HG02763 (cell line): ENCODE results near the gene FADS3.

Experiments
- ATAC-seq: cut with Tn5 transposase; IDR thresholded peaks from one replicate; pipeline ENCODE4 v1.9.1; 2021; ENCODE audit warnings: mild to moderate bottlenecking, moderate library complexity; ENCODE audit not compliant: unreplicated experiment

The FADS3 gene, protein sequence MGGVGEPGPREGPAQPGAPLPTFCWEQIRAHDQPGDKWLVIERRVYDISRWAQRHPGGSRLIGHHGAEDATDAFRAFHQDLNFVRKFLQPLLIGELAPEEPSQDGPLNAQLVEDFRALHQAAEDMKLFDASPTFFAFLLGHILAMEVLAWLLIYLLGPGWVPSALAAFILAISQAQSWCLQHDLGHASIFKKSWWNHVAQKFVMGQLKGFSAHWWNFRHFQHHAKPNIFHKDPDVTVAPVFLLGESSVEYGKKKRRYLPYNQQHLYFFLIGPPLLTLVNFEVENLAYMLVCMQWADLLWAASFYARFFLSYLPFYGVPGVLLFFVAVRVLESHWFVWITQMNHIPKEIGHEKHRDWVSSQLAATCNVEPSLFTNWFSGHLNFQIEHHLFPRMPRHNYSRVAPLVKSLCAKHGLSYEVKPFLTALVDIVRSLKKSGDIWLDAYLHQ

DNA sequence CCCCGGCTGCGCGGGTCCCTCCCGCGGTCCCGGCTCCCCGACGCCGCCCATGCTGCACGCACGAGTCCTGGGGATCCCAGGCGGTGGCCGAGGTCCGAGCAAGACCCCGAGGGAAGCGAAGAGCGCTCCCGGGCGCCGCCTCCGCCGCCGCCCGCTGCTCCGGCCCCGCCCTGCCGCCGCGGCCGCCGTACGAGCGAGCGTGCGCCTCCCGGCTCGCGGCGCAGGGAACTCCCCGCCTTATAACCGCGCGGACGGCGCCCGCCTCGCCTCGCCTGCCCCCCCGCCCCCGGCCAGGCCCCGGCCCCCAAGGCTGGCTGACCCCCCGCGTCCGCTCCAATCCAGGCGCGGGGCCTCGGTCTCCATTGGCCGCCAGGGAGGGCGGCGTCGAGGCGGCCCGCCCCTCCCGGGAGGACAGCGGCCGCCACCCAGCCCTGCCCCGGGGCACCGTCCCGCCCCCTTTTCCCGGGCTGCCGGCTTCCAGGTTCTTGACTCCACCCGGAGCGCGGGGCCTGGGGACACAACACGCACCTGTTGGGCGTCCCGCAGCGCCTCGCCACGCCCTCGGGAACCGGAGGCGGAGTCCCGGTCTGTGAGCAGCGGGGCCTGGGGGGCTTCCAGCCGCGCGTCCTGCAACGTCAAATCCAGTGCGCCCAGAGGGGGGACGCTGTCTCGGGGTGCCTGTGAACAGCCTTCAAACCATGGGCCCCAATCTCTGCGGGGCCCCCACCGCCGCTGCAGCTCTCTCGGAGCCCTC, at the start of gene FADS3:
Gene FADS3, minus strand, starts transcription at position 215 of the 754 bp plus-strand sequence. Its CDS starts 164 bp downstream, at position 51.
- peak; percentile 72 for ATAC-seq

DNA sequence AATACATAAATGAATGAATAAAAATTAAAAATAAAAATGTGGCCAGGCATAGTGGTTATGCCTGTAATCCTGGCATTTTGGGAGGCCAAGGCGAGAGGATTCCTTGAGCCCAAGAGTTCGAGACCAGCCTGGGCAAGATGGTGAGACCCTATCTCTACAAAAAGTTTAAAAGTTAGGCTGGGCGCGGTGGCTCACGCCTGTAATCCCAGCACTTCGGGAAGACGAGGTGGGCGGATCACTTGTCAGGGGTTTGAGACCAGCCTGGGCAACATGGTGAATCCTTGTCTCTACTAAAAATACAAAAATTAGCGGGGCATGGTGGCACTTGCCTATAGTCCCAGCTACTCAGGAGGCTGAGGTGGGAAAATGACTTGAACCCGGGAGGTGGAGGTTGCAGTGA, 49.1 kb upstream of the FADS3 start:
- no peak for ATAC-seq

DNA sequence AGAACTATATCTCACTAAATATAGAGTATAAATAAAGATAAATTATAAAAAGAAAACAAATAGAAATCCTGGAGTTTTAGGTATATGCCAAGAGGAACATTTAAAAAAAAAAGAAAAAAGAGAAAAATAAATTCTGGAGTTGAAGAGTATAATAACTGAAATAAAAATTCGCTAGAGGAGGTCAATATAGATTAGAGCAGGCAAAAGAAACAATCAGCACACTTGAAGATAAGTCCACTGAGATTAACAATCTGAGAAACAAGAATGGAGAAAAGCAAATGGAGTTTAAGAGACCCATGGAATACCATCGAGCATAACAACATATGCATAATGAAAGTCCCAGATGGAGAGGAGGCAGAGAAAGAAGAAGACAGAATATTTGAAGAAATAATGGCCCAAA, 44.5 kb upstream of the FADS3 start:
- no peak for ATAC-seq

DNA sequence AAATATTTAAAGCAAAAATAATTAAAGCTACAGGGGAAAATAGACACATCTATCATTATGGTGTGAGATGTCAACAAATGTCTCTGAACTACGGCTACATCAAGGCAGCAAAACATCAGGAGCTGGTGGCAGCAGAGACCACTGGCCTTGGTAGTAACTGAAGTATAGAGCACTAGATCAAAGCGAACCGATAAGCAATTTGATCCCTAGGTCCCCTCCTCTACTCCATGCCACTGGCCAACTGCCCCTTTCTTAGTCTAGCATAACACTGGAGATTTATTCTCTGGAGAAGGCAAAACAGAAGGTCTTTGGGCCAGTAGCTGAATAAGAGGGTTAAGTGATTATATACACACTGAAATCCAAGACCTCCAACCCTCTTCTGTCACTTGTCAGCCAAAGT, 39.6 kb upstream of the FADS3 start:
- ATAC-seq = no peak

DNA sequence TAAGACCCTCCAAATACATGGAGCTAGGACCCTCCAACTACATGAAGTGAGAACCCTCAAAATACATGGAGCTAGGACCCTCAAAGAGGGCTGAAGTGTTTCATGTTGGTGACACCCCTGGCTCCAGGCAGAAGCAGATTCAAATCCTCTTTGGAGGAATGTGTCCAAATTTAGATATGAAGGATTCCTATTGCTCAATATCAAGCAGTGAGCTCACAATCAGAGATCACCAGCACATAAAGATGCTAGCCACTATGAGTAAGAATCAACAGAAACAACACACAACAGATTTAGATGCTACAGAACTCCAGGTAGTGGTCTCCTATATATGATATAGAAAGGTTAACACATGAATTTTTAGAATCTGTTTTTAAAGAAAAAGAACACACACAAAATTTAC, 37.3 kb upstream of the FADS3 start:
- ATAC-seq = no peak

DNA sequence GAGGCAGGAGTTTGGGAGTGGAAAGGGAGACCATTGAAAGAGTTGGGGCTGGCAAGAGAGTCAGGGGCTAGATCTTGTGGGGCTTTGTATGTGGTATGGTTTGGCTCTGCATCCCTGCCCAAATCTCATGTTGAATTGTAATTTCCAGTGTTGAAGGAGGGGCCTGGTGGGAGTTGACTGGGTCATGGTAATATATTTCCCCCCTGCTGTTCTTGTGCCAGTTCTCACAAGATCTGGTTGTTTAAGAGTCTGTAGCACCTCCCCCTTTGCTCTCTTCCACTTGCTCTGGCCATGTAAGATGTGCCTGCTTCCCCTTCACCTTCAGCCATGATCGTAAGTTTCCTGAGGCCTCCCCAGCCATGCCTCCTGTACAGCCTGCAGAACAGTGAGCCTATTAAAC, 36.2 kb upstream of the FADS3 start:
- ATAC-seq = no peak

DNA sequence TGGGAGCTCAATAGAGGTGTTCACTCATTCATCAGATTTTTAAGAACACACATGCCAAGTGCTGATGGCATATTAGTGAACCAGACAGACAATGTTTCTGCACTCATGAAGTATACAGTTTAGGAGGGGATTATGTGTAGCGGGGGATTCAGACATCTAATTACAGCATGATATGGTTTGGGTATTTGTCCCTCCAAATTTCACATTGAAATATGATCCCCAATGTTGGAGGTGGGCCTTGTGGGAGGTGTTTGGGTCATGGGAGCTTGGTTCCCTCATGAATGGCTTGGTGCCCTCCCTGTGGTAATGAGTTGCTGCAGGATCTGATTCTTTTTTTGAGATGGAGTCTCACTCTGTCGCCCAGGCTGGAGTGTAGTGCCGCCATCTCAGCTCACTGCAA, 34.9 kb upstream of the FADS3 start:
- no peak for ATAC-seq

DNA sequence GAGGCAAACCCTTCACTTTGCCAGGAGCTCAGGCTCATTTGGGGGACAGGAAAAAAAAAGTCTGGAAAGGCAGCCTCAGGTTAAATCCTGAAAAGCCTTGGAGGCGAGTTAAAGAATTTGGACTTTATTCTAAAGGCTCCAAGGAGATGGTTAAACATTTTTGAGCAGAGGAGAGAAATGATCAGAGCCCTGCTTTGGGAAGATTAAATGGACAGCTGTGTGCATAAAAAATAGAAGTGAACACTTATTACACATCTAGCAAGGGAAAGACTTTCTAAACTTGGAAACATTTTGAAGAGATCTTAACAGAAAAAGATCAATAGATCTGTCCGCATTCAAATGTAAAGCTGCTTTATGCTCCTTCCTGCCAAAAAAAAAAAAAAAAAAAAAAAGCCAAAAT, 34.4 kb upstream of the FADS3 start:
- no peak for ATAC-seq

DNA sequence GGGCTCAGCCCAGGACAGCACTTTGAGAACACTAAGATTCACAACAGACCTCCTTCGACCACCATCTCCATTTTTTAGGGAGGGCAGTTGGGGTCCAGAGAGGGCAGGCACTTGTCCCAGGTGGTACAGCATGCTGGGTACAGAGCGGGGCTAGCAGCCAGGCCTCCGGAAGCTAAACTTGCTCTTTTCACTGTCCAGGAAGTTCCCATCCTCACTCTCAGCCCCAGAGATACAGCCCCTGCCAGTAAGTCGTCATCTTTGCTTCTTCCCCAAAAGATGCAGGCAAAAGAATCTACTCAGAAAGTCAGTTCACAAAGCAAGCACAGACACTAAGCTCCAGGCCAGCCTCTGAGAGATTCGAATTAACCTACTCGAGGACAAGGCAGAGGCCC, 32.7 kb upstream of the FADS3 start:
- no peak for ATAC-seq

DNA sequence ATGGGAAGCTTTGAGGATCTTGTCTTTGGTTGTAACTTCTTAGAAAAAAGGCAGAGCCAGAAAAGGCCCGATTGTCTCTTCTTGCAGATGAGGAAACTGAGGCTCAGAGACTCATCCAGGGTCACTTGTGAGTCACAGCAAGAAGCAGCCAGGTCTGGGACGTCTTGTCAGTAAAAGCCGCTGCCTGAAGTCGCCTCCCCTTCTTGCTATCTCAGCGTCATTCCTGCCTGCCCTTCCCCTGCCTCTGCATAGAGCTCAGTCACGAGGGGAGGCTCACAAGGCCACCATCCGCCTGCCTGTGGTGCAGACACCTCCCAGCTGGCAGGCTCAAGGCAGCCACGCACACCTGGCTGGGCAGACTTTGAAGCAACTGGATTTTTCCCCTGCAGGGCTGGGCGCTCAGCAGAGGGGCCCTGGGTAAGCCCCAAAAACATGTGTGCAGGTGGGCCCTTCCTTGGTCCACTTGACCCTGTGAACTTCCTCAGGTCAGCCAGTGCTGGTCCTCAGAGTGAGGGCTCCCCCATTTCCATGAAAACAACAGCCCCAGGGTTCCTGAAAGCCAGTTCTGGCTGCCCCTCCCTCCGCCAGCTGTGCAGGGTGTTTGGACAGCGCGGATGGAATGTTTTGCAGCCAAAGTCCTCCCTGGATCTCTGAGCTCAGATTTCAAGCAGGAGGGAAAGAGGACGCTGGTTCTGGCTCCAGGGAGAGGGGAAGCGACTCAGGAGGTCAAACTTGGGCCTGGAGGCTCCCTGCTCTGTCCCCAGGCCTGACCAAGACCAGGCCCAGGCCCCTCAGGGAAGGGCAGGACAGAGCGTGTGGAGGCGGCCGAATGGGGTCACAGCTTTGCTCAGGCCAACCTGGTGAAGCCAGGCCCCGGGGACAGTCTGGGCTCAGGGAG, 32.1 kb upstream of the FADS3 start:
- ATAC-seq = no peak

DNA sequence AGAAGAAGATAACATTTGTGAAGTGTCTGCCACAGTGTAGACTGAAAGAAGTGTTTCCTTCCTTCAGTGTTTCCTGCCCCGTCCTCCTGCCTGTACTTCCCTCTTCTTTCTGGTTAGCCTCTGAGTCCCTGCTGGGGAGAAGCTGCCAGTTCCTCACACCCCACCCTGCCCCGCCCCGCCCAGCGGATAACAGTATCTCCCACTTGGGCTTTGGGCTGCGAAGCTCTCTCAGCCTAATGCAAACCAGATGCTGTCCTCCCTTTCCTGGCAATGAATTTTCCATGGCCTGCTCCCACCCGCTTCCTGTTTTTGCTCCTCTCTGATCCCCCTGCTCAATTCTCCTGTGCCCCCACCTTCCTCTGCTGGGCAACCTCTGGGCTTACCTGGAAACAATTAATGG, 31.2 kb upstream of the FADS3 start:
- ATAC-seq = no peak

DNA sequence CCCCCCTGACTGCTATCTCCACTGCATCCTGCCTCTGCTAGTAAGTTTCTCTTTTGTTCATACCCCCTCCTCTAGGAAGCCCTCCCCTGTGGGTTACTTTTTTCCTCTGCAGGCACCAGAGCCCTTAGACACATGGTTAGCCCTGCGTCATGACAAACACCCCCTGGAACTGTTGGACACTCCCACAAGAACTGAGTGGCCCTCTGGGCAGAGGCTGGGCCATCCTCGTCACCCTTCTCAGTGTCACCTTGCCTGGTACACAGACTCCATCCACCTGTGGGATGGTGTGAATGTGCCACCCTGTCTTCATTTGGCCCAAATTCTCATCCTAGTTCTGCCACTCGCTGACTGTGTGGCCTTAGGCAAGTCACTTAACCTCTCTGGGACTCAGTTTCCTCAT, 30.1 kb upstream of the FADS3 start:
- ATAC-seq = no peak

DNA sequence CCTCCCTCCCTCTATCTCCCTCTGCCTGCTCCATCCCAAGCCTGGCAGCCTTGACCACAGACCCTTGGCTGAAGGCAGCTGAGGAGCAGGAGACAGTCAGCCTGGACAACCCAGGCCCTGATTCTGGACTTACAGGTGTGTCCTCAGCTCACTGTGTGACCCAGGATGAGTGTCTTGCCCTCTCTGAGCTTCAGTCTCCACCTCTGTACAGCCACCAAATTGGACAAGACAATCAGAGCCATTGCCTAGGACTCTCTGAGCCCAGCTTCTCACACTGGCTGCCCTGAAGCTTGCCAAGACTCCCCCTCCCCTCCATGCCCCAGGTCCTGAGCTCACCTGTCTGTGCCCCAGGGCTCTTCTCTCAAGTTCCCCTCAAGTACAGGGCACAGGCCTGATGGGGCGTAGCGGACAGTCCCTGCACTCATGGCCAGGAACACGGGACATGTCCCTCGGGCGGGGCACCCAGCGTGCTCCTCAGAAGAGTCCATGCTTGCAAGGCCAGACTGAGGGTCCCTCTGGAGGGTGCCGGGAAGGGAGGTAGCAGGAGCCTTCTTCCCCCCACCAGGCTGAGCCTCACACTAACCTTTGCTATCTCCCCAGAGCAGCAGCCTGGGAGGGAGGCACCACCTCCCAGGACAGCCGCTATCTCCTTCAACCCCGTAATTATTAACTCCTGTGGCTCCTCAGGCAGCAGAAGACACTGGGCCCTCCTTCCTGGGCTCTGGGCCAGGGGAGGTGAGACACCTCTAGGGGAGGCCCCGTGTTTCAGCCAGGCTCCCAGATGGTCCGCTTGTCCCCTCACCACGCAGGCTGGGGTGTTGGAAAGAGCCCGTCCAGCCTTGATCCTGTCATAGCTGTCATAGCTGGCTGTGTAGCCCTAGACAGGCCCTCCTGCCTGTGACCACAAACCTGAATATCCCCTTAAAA, 28.6 kb upstream of the FADS3 start:
- ATAC-seq = no peak

DNA sequence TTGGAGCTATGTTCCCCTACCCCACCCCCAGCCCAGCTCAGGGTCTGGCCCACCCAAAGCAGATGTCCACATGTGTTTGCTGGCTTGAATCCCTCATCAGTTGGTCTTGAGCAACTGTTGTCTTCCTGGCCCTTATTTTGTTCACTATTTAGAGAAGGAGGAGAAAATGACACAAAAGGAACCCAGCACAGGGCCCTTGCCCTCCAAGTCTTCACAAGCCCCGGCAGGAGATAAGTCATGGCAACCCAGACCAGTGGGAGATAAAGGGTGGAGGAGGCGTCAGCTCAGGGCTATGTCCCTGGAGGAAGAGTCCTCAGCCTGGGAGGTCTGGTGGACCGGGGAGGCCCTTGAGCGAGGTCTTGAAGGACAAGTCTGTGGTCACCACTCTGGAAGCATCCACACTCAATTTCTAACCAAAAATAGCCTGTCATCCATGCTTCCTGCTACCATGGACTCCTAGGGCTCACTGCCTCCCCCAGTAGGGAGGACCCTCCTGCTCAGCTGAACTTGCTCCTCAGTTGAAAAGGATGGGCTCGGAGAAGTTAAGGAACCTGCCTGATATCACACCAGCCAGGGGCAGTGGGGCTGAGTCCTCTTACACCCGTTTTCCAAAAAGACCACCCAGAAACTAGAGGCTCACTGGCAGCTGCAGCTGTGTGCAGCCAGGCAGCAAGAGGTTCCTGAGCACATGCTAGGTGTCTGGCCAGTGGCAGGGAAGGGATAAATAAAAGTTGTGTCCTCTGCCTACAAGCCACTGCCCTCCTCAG, 27.8 kb upstream of the FADS3 start:
- ATAC-seq = no peak

DNA sequence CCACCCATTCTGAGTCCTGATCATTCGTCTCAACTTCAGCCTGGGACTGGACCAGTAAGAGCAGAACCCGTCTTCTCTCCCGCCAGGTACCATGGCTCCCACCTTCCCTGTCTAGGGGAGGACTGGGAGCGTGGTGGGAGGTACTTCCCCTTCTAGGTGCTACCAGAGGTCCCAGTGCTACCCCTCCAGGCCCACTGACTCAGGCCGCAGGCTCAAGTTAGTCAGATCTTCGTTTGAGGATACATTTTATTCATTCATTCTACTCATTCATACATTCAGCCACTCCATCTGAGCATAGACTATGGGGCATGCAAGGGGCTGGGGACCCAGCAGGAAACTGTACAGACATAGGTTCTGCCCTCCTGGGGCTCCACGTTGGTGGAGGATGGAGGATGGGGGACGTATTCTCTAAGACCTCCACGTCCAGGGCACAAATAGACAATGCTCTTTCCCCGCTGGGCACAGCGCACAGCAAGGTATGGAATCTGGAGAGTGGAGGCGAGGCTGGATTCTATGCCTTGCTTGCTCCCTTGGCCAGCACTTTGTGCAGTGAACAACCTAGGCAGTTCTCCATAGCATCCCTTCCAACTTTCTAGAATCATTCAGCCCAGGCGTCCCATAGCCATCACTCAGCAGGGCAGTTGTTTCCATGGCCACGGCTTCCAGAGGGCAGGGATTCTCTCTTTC, 27.0 kb upstream of the FADS3 start:
- no peak for ATAC-seq

DNA sequence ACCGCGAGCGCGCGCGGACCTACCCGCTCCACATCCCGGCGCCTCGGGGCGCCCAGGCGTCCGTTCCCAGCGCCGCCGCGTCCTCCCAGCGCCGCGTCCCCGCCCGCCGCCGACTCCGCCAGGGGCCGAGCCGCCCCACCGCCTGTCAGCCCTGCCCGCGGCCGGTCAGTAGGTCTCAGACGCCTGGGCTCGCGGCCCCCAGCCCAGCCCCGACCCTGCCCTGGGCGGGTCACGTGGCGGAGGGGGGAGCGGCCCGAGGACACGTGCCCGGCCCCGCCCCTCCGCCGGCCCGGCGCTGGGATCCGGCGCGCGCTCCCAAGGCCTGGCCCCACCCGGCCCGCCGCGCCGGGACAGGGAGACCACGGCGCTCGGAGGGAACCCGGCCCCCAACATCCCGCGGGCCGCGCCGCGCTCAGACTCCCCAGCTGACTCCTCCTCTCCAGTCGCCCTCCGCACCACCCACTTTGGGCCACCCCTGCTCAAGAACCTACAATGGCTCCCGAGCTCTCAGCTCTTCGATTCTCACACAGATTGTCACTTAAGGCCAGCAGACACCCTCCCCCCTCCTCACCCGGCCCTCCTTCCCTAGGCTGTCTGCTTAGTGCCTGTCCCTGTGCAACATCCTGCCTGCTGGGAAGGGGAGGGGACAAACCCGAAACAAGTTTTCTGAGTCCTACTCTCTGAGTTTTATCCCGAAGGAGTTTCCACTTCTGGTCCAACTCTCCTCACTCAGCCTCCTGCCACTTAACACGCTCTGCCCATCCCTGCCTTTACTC, 26.2 kb upstream of the FADS3 start, which contains the start of gene RAB3IL1:
Gene RAB3IL1, minus strand, starts transcription at position 233 of the 776 bp plus-strand sequence. Its CDS starts 199 bp downstream, at position 34.
- ATAC-seq = no peak

DNA sequence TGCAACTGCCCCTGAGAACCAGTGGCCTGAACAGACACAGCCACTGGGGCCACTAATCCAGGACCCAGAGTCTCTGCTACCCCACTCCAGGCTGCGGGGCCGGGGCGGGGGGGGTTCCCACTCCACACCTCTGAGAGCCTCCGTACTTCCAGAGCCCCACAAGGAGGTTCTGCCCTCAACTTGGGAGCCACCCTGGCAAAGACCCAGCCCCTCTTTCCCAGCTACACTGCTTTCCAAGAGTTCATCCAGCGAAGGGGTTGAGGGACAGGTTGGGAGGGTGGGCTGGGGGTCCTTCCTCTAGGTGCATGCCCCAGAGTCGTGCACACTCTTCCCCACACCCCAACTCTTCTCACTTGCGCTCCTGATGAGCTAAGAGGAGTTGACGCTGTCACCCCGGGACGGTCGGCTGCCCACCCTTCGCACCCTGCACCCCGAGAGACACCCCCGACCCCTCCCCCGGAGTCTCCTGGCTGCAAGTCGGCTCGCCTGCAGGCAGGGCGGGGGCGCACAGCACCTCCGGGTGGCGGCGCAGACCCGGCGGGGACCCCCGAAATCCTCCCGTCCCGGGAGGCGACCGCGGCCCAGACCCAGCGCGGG, 25.5 kb upstream of the FADS3 start:
- no peak for ATAC-seq
